Endometrial microvascular endothelial cells (primary cell): Measurements from ENCODE around the gene MMP14. TPM values are rescaled to one million over a fixed set of nuclear protein-coding genes. Genes with fewer than 3 reads are reported as not detected.
"Not testable (repeated sequence)": the region's sequence is repeated elsewhere in the genome, so short reads cannot be mapped to it uniquely, and the experiment has no call there.

Experiments
- in situ Hi-C: cut with HindIII; loops from 2 replicates; pipeline ENCODE4 v1.10.0; 2017; ENCODE audit warnings: low sequenced_read_pairs, low pct_unique_long_range_greater_than_20kb; ENCODE audit errors: inconsistent ontology term
- total RNA-seq: library from RNA; depleted of rRNA; stranded (reverse); fragments of >200 nt; gene quantifications from one replicate; pipeline ENCODE4 v1.2.3, GENCODE V29; 2015; ENCODE audit errors: inconsistent ontology term

Gene MMP14
- total RNA-seq, 1 donor from 2014 or later: 416 TPM

- in situ Hi-C loops: no loop called here
Observed at GRCh38 chr14:22838631-22839041, 2.3 kb downstream of the MMP14 start.

GRCh38 chr14:22839159-22839779, 2.9 kb downstream of the MMP14 start:
- in situ Hi-C loops: no loop called here

GRCh38 chr14:22841311-22841710, 4.9 kb downstream of the MMP14 start:
- in situ Hi-C loops: no loop called here

GRCh38 chr14:22841769-22842168, 5.4 kb downstream of the MMP14 start:
- in situ Hi-C loops: no loop called here

- in situ Hi-C loops: no loop called here
Observed at GRCh38 chr14:22842211-22843122, 6.1 kb downstream of the MMP14 start.

GRCh38 chr14:22843123-22843925, 6.9 kb downstream of the MMP14 start:
- in situ Hi-C loops: no loop called here

- in situ Hi-C loops: no loop called here
Observed at GRCh38 chr14:22844221-22845102, 8.1 kb downstream of the MMP14 start.

GRCh38 chr14:22845103-22845394, 8.7 kb downstream of the MMP14 start:
- in situ Hi-C loops: no loop called here

- in situ Hi-C loops: no loop called here
Observed at GRCh38 chr14:22845821-22846625, 9.6 kb downstream of the MMP14 start.

- in situ Hi-C loops: no loop called here
Observed at GRCh38 chr14:22846811-22847307, 10.5 kb downstream of the MMP14 start.

GRCh38 chr14:22847661-22848341, 11.4 kb downstream of the MMP14 start:
- in situ Hi-C loops: no loop called here

- in situ Hi-C loops: no loop called here
Observed at GRCh38 chr14:22848351-22849164, 12.2 kb downstream of the MMP14 start.

- in situ Hi-C loops: no loop called here
Observed at GRCh38 chr14:22849212-22849819, 12.9 kb downstream of the MMP14 start.

GRCh38 chr14:22850944-22851764, 14.8 kb downstream of the MMP14 start:
- in situ Hi-C loops: no loop called here

- in situ Hi-C loops: not testable (repeated sequence)
Observed at GRCh38 chr14:22852178-22852577, 15.8 kb downstream of the MMP14 start.
